IPS-NIHi11 (cell line): Measurements from ENCODE around the gene HERC4.
"Not testable (repeated sequence)": the region's sequence is repeated elsewhere in the genome, so short reads cannot be mapped to it uniquely, and the experiment has no call there.

ENCODE experiments used
- DNase-seq: peaks from one replicate; pipeline ENCODE4 v3.0.0; 2012; ENCODE audit warnings: mixed read lengths, low spot score

Gene HERC4

DNA sequence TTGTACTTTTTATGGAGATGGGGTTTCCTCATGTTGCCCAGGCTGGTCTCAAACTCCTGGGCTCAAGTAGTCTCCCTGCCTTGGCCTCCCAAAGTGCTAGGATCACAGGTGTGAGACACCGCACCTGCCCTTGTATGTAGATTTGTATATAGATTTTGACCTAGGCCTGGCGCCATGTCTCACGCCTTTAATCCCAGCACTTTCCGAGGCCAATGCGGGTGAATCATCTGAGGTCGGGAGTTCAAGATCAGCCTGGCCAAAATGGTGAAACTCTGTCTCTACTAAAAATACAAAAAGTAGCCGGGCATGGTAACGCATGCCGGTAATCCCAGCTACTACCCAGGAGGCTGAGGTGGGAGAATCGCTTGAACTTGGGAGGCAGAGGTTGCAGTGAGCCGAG lies 197.7 kb downstream of the HERC4 start:
- not testable (repeated sequence) for DNase-seq

DNA sequence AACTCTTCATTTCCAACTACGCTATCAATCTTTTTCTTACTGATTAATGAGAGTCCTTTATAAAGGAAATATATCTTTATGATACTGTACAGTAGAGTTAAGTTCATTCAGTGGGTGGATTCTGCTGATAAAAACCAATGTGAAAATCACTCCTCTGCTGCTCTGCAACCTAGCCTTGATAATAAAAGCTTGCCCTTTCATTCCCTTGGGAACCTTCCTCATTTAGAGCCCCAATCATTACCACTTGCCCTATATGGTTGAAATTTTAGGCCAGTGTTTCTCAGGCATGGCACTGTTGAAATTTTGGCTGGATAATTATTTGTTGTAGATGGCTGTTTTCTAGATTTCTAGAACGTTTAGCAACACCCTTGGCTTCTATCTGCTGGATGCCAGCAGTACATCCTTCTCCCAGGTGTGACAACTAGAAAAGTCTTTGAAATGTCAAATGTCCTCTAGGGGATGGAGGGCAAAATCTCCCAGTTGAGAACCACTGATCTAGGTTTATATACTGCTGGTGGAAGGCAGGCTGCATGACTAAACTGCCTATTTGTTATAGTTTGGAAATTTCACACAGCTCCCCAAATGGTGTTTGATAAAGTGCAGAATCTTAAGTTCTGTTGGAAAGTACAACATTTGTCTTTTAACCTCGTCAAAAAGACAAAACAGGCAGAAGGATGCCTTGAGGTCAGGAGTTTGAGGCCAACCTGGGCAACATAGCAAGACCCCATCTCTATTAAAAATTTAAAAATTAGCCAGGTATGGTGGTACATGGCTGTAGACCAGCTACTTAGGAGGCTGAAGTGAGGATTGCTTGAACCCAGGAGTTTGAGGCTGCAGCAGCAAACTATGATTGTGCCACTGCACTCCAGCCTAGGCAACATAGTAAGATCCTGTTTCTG lies 199.5 kb downstream of the HERC4 start:
- DNase-seq: no peak
